DOHH2 (cell line): ENCODE results near the gene RAVER2.
A peak's percentile ranks its signal among the peaks of the same experiment; 100 is the strongest.

ENCODE experiments used
- H3F3A ChIP-seq: fragments of 200-600 bp; sonication (generic), shearing (Covaris generic); 2 replicates; pipeline ENCODE4 v1.6.0; 2016; ENCODE audit warnings: antibody characterized with exemption, mild to moderate bottlenecking; ENCODE audit not compliant: control insufficient read depth, insufficient read depth
- H3K27ac ChIP-seq: fragments of 200-600 bp; sonication (generic); 2 replicates; pipeline ENCODE4 v1.5.1; 2014; ENCODE audit warnings: low read depth, mild to moderate bottlenecking, low read length, moderate library complexity
- H3K27me3 ChIP-seq: fragments of 200-600 bp; sonication (generic); 2 replicates; pipeline ENCODE4 v1.6.1; 2014; ENCODE audit warnings: mild to moderate bottlenecking, low read length, mixed read lengths; ENCODE audit not compliant: control insufficient read depth
- H3K36me3 ChIP-seq: fragments of 200-600 bp; sonication (generic); 2 replicates; pipeline ENCODE4 v1.6.1; 2014; ENCODE audit warnings: mild to moderate bottlenecking, low read length, moderate library complexity, mixed read lengths; ENCODE audit not compliant: control insufficient read depth
- H3K4me1 ChIP-seq: fragments of 200-600 bp; sonication (generic); 2 replicates; pipeline ENCODE4 v1.6.1; 2014; ENCODE audit warnings: mild to moderate bottlenecking, low read length, mixed read lengths; ENCODE audit not compliant: control insufficient read depth
- H3K4me2 ChIP-seq: fragments of 200-600 bp; sonication (generic); 2 replicates; pipeline ENCODE4 v1.6.0; 2014; ENCODE audit warnings: mild to moderate bottlenecking, low read length, moderate library complexity
- H3K4me3 ChIP-seq: fragments of 200-600 bp; sonication (generic); 2 replicates; pipeline ENCODE4 v1.5.1; 2014; ENCODE audit warnings: mild to moderate bottlenecking, low read length, mixed read lengths
- H3K79me2 ChIP-seq: fragments of 200-600 bp; sonication (generic); 2 replicates; pipeline ENCODE4 v1.6.1; 2014; ENCODE audit warnings: mild to moderate bottlenecking, low read length, mixed read lengths; ENCODE audit not compliant: control insufficient read depth
- H3K9me2 ChIP-seq: fragments of 200-600 bp; sonication (generic); replicated peaks from 2 replicates; pipeline ENCODE4 v1.6.1; 2014; ENCODE audit warnings: mild to moderate bottlenecking, low read length, mixed read lengths; ENCODE audit not compliant: control insufficient read depth
- H3K9me3 ChIP-seq: fragments of 200-600 bp; sonication (generic); 2 replicates; pipeline ENCODE4 v1.6.1; 2014; ENCODE audit warnings: antibody characterized with exemption, low read length, mixed read lengths; ENCODE audit not compliant: control insufficient read depth, insufficient read depth
- H4K20me1 ChIP-seq: fragments of 200-600 bp; sonication (generic); 2 replicates; pipeline ENCODE4 v1.6.0; 2014; ENCODE audit warnings: low read depth, mild to moderate bottlenecking, antibody characterized with exemption, low read length, moderate library complexity; ENCODE audit not compliant: control insufficient read depth, insufficient read depth
- EZH2phosphoT487 ChIP-seq: fragments of 200-600 bp; sonication (generic); IDR thresholded peaks from 2 replicates; pipeline ENCODE4 v1.6.1; 2017; ENCODE audit warnings: borderline replicate concordance, mild to moderate bottlenecking, antibody characterized with exemption, low read length, moderate library complexity, mixed read lengths
- TF ChIP-seq, protein P1 (sequence below): fragments of 200-600 bp; sonication (generic); IDR thresholded peaks from one replicate; pipeline ENCODE4 v1.5.1; 2014; ENCODE audit warnings: antibody characterized with exemption, mild to moderate bottlenecking, low read depth, low read length; ENCODE audit not compliant: poor library complexity, severe bottlenecking

The RAVER2 gene, protein sequence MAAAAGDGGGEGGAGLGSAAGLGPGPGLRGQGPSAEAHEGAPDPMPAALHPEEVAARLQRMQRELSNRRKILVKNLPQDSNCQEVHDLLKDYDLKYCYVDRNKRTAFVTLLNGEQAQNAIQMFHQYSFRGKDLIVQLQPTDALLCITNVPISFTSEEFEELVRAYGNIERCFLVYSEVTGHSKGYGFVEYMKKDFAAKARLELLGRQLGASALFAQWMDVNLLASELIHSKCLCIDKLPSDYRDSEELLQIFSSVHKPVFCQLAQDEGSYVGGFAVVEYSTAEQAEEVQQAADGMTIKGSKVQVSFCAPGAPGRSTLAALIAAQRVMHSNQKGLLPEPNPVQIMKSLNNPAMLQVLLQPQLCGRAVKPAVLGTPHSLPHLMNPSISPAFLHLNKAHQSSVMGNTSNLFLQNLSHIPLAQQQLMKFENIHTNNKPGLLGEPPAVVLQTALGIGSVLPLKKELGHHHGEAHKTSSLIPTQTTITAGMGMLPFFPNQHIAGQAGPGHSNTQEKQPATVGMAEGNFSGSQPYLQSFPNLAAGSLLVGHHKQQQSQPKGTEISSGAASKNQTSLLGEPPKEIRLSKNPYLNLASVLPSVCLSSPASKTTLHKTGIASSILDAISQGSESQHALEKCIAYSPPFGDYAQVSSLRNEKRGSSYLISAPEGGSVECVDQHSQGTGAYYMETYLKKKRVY

GRCh38 chr1:64744492-64745180 lies at the start of gene RAVER2:
RAVER2 (plus strand) TSS chr1:64745075; CDS start chr1:64745173, 98 bp downstream.
- peak within 1 kb of the TSS; percentile 91 for H3K4me3 ChIP-seq
- peak within 1 kb of the TSS; percentile 22; the same call in 1 of the 2 replicates for H3K27ac ChIP-seq
- H3K9me3 ChIP-seq = no peaks in the 10 kb centered on the region
- H3K4me2 ChIP-seq = peak within 1 kb of the TSS; percentile 94
- peaks cover 22% of the 10 kb centered on the region for H3K4me1 ChIP-seq
- H3K9me2 ChIP-seq = no peaks in the 10 kb centered on the region
- H4K20me1 ChIP-seq = no peaks in the 10 kb centered on the region
- H3K27me3 ChIP-seq = 0 out of 2 replicates have a peak, but pooled peaks cover 3% of the 10 kb centered on the region
- H3K36me3 ChIP-seq = no peaks in the 10 kb centered on the region
- peaks cover 8% of the 10 kb centered on the region for H3K79me2 ChIP-seq
- H3F3A ChIP-seq = peaks cover 12% of the 10 kb centered on the region
- no peak for TF ChIP-seq EZH2phosphoT487
- TF ChIP-seq, protein P1, sequence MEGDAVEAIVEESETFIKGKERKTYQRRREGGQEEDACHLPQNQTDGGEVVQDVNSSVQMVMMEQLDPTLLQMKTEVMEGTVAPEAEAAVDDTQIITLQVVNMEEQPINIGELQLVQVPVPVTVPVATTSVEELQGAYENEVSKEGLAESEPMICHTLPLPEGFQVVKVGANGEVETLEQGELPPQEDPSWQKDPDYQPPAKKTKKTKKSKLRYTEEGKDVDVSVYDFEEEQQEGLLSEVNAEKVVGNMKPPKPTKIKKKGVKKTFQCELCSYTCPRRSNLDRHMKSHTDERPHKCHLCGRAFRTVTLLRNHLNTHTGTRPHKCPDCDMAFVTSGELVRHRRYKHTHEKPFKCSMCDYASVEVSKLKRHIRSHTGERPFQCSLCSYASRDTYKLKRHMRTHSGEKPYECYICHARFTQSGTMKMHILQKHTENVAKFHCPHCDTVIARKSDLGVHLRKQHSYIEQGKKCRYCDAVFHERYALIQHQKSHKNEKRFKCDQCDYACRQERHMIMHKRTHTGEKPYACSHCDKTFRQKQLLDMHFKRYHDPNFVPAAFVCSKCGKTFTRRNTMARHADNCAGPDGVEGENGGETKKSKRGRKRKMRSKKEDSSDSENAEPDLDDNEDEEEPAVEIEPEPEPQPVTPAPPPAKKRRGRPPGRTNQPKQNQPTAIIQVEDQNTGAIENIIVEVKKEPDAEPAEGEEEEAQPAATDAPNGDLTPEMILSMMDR = peak; percentile 81

DNA sequence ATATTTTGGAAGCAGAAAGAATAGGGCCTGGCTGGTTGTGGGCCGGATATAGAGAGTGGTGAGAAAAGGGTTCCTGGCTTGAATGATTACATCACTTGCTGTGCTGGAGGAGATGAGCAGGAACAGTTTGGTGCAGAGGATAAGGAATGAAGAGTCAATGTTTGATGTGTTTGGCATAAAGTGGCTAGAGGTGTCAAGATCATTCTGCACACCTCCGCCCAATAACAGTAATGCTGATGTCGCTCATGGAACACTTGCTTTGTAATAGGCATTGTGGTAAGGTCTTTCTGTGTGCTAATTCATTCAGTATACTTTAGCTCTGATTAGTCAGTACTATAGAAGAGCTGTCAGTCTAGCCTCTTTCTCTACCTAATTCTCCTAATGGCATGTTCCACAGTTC lies 48.0 kb upstream of the RAVER2 start:
- Histone ChIP-seq H3K4me2 (no peak overlapping the region), H3K79me2 (no peaks in the 10 kb centered on the region), H3K27me3 (peaks cover 11% of the 10 kb centered on the region), H3K27ac (no peak overlapping the region), H3K9me2 (no peaks in the 10 kb centered on the region), H3K4me3 (no peak overlapping the region), H3K36me3 (no peaks in the 10 kb centered on the region), H3K9me3 (no peaks in the 10 kb centered on the region), H3K4me1 (no peaks in the 10 kb centered on the region), H3F3A (no peaks in the 10 kb centered on the region), H4K20me1 (no peaks in the 10 kb centered on the region)
- TF ChIP-seq, protein P1 = no peak
- TF ChIP-seq EZH2phosphoT487 = no peak

GRCh38 chr1:64699327-64699726 lies 45.5 kb upstream of the RAVER2 start:
- TF ChIP-seq EZH2phosphoT487 = no peak
- TF ChIP-seq, protein P1 = no peak

More at GRCh38 chr1:64699327-64699726, 45.5 kb upstream of the RAVER2 start:
- Histone ChIP-seq H3K9me2 (no peaks in the 10 kb centered on the region), H4K20me1 (no peaks in the 10 kb centered on the region), H3K79me2 (no peaks in the 10 kb centered on the region), H3K4me3 (no peak overlapping the region), H3F3A (no peaks in the 10 kb centered on the region), H3K36me3 (no peaks in the 10 kb centered on the region), H3K4me2 (no peak overlapping the region), H3K9me3 (no peaks in the 10 kb centered on the region), H3K27ac (no peak overlapping the region), H3K4me1 (no peaks in the 10 kb centered on the region), H3K27me3 (peaks cover 4% of the 10 kb centered on the region)
